Measurements from ENCODE around the gene LY6G6F.

- TF ChIP-seq EZH2phosphoT487 (conservative IDR thresholded peaks at IDR 0.05; ENCODE audit: low read length) (no peak), CTCF (IDR thresholded peaks at IDR 0.05; ENCODE audit: insufficient read depth, low read length, poor library complexity, severe bottlenecking) (no peak)
Observed at GRCh38 chr6:31729515-31729978, 22.9 kb downstream of the LY6G6F start.
